ENCODE measurements around the gene LZTR1. TPM values are rescaled to one million over a fixed set of nuclear protein-coding genes. Genes with fewer than 3 reads are reported as not detected.
"Not testable (repeated sequence)": the region's sequence is repeated elsewhere in the genome, so short reads cannot be mapped to it uniquely, and the experiment has no call there.

The LZTR1 gene
- total RNA-seq, 3 donors from 2014 or later = 37.6 to 59.0 (median 46.2) TPM

DNA sequence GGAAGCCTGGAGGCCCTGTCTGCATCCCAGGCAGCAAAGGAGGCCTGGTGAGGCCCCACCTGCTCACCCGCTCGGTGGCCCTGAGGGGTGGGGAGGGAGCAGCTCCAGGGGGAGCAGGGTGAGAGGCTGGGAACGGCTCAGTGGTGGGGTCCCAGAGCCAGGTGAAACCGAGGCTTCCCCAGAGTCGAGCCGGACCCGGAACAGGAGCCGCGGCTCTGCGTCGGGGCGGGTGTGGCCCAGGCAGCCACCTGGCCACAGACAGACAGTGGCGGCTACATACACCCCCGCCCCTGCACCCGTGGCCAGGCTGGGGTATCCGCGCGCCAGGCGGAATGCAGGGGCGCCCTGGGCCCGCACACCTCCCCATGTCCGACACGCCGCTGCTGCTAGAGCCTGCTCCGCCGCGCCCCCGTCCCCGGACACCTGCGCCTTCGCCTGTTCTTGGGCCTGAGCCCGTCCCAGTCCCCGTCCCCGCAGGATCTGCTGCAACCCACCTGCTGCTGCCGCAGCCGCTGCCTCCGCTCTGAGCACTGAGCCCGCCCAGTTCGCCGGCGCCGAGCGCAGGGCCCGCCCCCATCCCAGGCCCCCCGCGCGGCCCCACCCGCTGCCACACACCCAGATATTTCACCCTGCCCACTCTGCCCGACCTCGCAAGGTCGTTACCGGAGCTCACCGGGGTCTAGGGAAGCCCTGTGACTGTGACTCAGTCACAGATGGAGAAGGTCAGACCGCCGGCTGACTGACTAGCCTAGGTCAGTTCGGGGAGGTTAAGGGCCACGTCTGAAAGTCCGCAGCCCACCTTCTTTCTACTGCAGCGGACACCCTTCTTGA, 50.2 kb downstream of the LZTR1 start, which contains the start of gene SLC7A4:
Gene SLC7A4, minus strand, starts transcription at position 525 of the 831 bp plus-strand sequence. CDS start 749 bp downstream, outside the sequence.
- no peak for DNase-seq (ENCODE audit: low spot score in 2 of 2)
- H3K27ac ChIP-seq = no peak within 1 kb of the TSS
- intact Hi-C loops (cut with DNase I; ENCODE audit: low total_unique reads) = no loop called here
- H3K9me3 ChIP-seq = no peaks in the 10 kb centered on the region
- peak within 1 kb of the TSS; percentile 27 to 65 (median 42) for H3K4me3 ChIP-seq
- TF ChIP-seq POLR2A (IDR thresholded peaks at IDR 0.05) (no peak), POLR2AphosphoS5 (IDR thresholded peaks at IDR 0.05) (no peak)
- TF ChIP-seq, protein P1, sequence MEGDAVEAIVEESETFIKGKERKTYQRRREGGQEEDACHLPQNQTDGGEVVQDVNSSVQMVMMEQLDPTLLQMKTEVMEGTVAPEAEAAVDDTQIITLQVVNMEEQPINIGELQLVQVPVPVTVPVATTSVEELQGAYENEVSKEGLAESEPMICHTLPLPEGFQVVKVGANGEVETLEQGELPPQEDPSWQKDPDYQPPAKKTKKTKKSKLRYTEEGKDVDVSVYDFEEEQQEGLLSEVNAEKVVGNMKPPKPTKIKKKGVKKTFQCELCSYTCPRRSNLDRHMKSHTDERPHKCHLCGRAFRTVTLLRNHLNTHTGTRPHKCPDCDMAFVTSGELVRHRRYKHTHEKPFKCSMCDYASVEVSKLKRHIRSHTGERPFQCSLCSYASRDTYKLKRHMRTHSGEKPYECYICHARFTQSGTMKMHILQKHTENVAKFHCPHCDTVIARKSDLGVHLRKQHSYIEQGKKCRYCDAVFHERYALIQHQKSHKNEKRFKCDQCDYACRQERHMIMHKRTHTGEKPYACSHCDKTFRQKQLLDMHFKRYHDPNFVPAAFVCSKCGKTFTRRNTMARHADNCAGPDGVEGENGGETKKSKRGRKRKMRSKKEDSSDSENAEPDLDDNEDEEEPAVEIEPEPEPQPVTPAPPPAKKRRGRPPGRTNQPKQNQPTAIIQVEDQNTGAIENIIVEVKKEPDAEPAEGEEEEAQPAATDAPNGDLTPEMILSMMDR (IDR thresholded peaks at IDR 0.05) = no peak
- H3K36me3 ChIP-seq = no peaks in the 10 kb centered on the region
- H3K4me1 ChIP-seq = peaks cover 0 to 5% of the 10 kb centered on the region in 2 donors
- H3K27me3 ChIP-seq = no peaks in the 10 kb centered on the region

DNA sequence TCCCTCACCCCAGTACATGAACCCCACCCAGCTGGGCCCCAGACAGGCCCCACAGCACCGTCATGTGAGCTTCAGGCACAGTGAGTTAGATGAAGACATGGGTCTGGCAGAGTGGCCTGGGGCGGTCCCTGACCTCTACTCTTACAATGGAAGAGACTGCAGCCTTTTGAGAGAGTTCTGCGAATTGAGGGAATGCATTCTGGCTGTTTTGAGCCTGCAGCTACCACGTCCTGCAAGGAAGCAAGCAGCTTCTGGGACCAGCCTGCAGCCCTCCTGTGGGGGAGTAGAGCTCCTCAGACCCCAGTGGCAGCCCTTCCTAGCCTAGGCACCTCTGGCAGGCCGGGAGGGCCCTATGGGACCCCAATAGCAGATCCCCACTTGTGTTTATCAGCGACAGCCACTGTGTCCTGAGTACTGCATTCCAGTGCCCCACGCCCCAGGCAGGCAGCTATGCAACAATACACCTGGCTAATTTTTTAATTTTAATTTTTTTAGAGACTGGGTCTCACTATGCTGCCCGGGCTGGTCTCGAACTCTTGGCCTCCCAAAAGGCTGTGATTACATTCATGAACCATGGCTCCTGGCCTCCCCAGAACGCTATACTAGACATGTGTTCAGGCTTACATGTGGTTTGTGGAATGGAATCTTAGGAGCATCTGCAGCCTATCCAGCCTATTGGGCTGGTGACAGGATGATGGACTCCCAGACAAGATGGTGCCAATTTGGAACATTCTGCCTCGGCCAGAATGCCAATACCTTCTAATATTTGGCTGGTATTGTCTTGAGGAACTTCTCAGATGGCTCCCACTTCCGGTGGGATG, 51.0 kb downstream of the LZTR1 start:
- no peak for TF ChIP-seq POLR2A (IDR thresholded peaks at IDR 0.05)
- TF ChIP-seq, protein P1 (IDR thresholded peaks at IDR 0.05) = no peak
- TF ChIP-seq POLR2AphosphoS5 (IDR thresholded peaks at IDR 0.05) = no peak
- Histone ChIP-seq H3K36me3 (no peaks in the 10 kb centered on the region), H3K9me3 (no peaks in the 10 kb centered on the region), H3K4me1 (peaks cover 0 to 5% of the 10 kb centered on the region in 2 donors), H3K27ac (no peak overlapping the region), H3K4me3 (no peak overlapping the region), H3K27me3 (no peaks in the 10 kb centered on the region)
- intact Hi-C loops (cut with DNase I; ENCODE audit: low total_unique reads) = no loop called here
- DNase-seq (ENCODE audit: low spot score in 2 of 2) = no peak

DNA sequence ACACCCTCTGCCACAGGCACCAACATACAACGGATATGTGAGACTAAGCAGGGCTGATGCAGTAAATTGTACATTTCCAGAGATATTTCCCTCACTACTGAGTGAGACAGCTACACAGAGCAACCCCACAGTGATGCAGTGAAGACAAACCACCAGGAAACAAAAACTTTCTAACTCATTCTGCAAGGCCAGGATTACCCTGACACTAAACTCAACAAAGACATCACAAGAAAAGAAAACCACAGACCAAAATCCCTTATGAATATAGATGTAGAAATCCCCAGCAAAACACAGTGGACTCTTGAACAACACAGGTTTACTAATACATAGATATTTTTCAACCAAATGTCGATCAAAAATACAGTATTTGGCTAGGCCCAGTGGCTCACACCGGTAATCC, 51.8 kb downstream of the LZTR1 start:
- Histone ChIP-seq H3K4me3 (no peak overlapping the region), H3K9me3 (no peaks in the 10 kb centered on the region), H3K27ac (no peak overlapping the region), H3K27me3 (no peaks in the 10 kb centered on the region), H3K4me1 (peaks cover 0 to 5% of the 10 kb centered on the region in 2 donors), H3K36me3 (no peaks in the 10 kb centered on the region)
- no peak for DNase-seq (ENCODE audit: low spot score in 2 of 2)
- TF ChIP-seq, protein P1 (IDR thresholded peaks at IDR 0.05) = no peak
- no peak for TF ChIP-seq POLR2A (IDR thresholded peaks at IDR 0.05)
- TF ChIP-seq POLR2AphosphoS5 (IDR thresholded peaks at IDR 0.05) = no peak
- intact Hi-C loops (cut with DNase I; ENCODE audit: low total_unique reads) = no loop called here

DNA sequence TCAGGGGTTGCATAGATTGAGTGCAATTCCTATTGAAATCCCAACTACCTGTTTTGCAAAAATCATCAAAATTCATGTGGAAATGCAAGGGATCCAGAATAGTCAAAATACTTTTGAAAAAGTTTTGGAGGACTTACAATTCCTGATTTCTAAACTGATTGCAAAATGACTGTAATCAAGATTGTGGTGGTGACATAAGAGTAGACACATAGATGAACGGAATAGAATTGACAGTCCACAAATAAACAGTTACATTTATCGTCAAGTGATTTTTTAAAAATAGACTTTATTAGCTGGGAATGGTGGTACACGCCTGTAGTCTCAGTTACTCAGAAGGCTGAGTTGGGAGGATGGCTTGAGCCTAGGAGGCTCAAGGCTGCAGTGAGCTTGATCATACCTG, 52.9 kb downstream of the LZTR1 start:
- H3K4me1 ChIP-seq = peaks cover 0 to 5% of the 10 kb centered on the region in 2 donors
- H3K27ac ChIP-seq = no peak overlapping the region
- intact Hi-C loops (cut with DNase I; ENCODE audit: low total_unique reads) = no loop called here
- H3K36me3 ChIP-seq = no peaks in the 10 kb centered on the region
- no peak overlapping the region for H3K4me3 ChIP-seq
- no peak for TF ChIP-seq POLR2AphosphoS5 (IDR thresholded peaks at IDR 0.05)
- TF ChIP-seq, protein P1 (IDR thresholded peaks at IDR 0.05) = no peak
- H3K27me3 ChIP-seq = no peaks in the 10 kb centered on the region
- no peaks in the 10 kb centered on the region for H3K9me3 ChIP-seq
- DNase-seq (ENCODE audit: low spot score in 2 of 2) = no peak

DNA sequence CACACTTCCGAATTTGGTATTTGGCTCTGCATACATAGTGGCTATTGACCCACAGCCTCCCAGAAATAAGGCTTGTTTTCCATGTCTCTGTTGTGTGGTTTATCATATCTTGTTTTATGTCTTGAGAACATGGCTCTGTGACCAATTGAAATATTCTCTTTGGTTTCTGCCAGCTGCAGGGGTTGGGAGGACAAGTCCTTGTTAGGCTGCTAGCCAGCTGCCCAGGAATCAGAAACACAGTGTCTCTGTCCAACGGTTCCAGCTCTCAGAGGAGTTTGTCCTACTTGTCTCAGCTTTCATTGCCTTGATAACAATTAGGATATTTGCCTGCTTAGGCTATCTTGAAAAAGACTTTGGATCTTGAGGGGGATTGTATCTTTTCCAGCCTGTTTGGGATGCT, 56.3 kb downstream of the LZTR1 start:
- Histone ChIP-seq H3K4me3 (no peak overlapping the region), H3K27ac (peak overlapping the region in 1 of 2 donors; percentile 57), H3K9me3 (no peaks in the 10 kb centered on the region), H3K4me1 (no peaks in the 10 kb centered on the region), H3K36me3 (no peaks in the 10 kb centered on the region), H3K27me3 (no peaks in the 10 kb centered on the region)
- intact Hi-C loops (cut with DNase I; ENCODE audit: low total_unique reads) = no loop called here
- DNase-seq (ENCODE audit: low spot score in 2 of 2) = no peak
- TF ChIP-seq POLR2A (IDR thresholded peaks at IDR 0.05) (no peak), POLR2AphosphoS5 (IDR thresholded peaks at IDR 0.05) (no peak)
- TF ChIP-seq, protein P1 (IDR thresholded peaks at IDR 0.05) = no peak

DNA sequence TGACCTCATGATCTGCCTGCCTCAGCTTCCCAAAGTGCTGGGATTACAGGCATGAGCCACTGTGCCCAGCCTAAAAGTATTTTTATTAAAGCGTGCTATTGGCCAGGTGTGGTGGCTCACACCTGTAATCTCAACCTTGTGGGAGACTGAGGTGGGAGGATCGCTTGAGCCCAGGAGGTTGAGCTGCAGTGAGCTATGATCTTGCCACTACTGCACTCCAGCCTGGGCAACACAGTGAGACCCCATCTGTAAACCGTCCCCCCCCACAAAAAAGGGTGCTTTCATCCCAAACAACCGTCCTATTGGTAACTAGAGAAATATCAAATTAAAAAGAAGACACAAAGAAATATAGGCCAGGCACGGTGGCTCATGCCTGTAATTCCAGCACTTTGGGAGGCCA, 57.1 kb downstream of the LZTR1 start:
- H3K36me3 ChIP-seq; H3K9me3 ChIP-seq; H3K27ac ChIP-seq; DNase-seq (ENCODE audit: low spot score in 2 of 2); intact Hi-C loops (cut with DNase I; ENCODE audit: low total_unique reads); H3K4me1 ChIP-seq; H3K27me3 ChIP-seq; H3K4me3 ChIP-seq: not testable (repeated sequence)
